Lung (tissue), 12 donors: Measurements from ENCODE around the gene PEPD. TPM values are rescaled to one million over a fixed set of nuclear protein-coding genes. Genes with fewer than 3 reads are reported as not detected.
"Not testable (repeated sequence)": the region's sequence is repeated elsewhere in the genome, so short reads cannot be mapped to it uniquely, and the experiment has no call there.

Source experiments
- ATAC-seq: fragments of 200-7000 bp; cut with Tn5 transposase; one replicate; pipeline ENCODE4 v1.9.1; 2020; ENCODE audit warnings: moderate number of reproducible peaks; ENCODE audit not compliant: insufficient read depth, low FRiP score
- DNase-seq, 3 donors: peaks; one replicate each; pipeline ENCODE4 v3.0.0-alpha.2; 2013 to 2017
- H3K27ac ChIP-seq, 2 donors: one replicate each; pipeline ENCODE4 v1.5.1; 2013; ENCODE audit warnings: mild to moderate bottlenecking in 2 of 2, moderate library complexity in 2 of 2, control low read depth in 1 of 2, inconsistent platforms in 1 of 2, low read depth in 1 of 2, low read length in 1 of 2
- H3K27me3 ChIP-seq, 3 donors: one replicate each; pipeline ENCODE4 v1.5.1; 2013; ENCODE audit warnings: low read length in 2 of 3; ENCODE audit not compliant: control insufficient read depth in 3 of 3, insufficient read depth in 3 of 3
- H3K36me3 ChIP-seq, 4 donors: one replicate each; pipeline ENCODE4 v1.5.1; 2013; ENCODE audit warnings: low read length in 4 of 4, mild to moderate bottlenecking in 1 of 4, moderate library complexity in 1 of 4; ENCODE audit not compliant: control insufficient read depth in 4 of 4, insufficient read depth in 4 of 4
- H3K4me1 ChIP-seq, 5 donors: one replicate each; pipeline ENCODE4 v1.5.1; 2013; ENCODE audit warnings: low read length in 5 of 5, mild to moderate bottlenecking in 2 of 5, moderate library complexity in 1 of 5; ENCODE audit not compliant: control insufficient read depth in 5 of 5, insufficient read depth in 5 of 5
- H3K4me3 ChIP-seq: one replicate; pipeline ENCODE4 v1.5.1; 2013; ENCODE audit warnings: mild to moderate bottlenecking, control low read depth, moderate library complexity
- H3K9ac ChIP-seq, 2 donors: one replicate each; pipeline ENCODE4 v1.5.1; 2013; ENCODE audit warnings: low read length in 2 of 2, control low read depth in 1 of 2; ENCODE audit not compliant: insufficient read depth in 1 of 2
- H3K9me3 ChIP-seq, 4 donors: one replicate each; pipeline ENCODE4 v1.5.1; 2013; ENCODE audit warnings: low read length in 3 of 4, mild to moderate bottlenecking in 1 of 4, moderate library complexity in 1 of 4; ENCODE audit not compliant: control insufficient read depth in 4 of 4, insufficient read depth in 3 of 4
- CTCF ChIP-seq: IDR thresholded peaks from 2 replicates; pipeline ENCODE4 v1.5.1; 2012; ENCODE audit warnings: mild to moderate bottlenecking; ENCODE audit errors: control extremely low read depth, extremely low read depth
- WGBS, 2 donors: extraction: QIAGEN DNeasy Blood & Tissue Kit; methylation state at CpG; one replicate each; pipeline ENCODE4 v1.1.7; 2013; 5-methylcytosine and 5-hydroxymethylcytosine counted together
- polyA plus RNA-seq, 2 donors: library from polyadenylated mRNA; stranded (reverse); fragments of 200-250 nt; gene quantifications; one replicate each; pipeline ENCODE4 v1.2.1, GENCODE V29; 2013
- total RNA-seq, 2 donors: library from RNA; depleted of rRNA in 1 of 2; stranded (reverse); fragments of >200 nt in 1 of 2; gene quantifications; one replicate each; pipeline ENCODE4 v1.2.1, GENCODE V29; 2014 to 2021
- donor health status: control.
- donor health status: control.
- donor health status: Bipolar disorder and iron deficiency.
- donor health status: healthy.
- donor health status: DM: yes; HTN: yes; CAD: no.

PEPD gene
- total and polyA plus RNA-seq, 4 donors: 29.6 to 88.2 (median 73.4) TPM

GRCh38 chr19:33493401-33494275 lies 28.0 kb downstream of the PEPD start:
- WGBS, 2 donors: 93 to 95% methylated on average over 14 of the region's 14 CpGs
- peaks cover 0 to 18% (median 0%) of the 10 kb centered on the region in 4 donors for H3K36me3 ChIP-seq
- TF ChIP-seq CTCF: no peak
- no peaks in the 10 kb centered on the region for H3K27me3 ChIP-seq
- no peaks in the 10 kb centered on the region for H3K4me1 ChIP-seq
- no peak overlapping the region for H3K4me3 ChIP-seq
- no peak overlapping the region for H3K27ac ChIP-seq
- ATAC-seq (no peak), DNase-seq (peak in 1 of 3 donors; percentile 10)
- no peak overlapping the region for H3K9ac ChIP-seq
- H3K9me3 ChIP-seq: no peaks in the 10 kb centered on the region

- H3K36me3 ChIP-seq: peaks cover 0 to 17% (median 0%) of the 10 kb centered on the region in 4 donors
- no peak for TF ChIP-seq CTCF
- H3K4me1 ChIP-seq: no peaks in the 10 kb centered on the region
- ATAC-seq: no peak
- no peaks in the 10 kb centered on the region for H3K9me3 ChIP-seq
- no peaks in the 10 kb centered on the region for H3K27me3 ChIP-seq
- H3K9ac ChIP-seq: no peak overlapping the region
- WGBS, 2 donors: 95 to 97% methylated on average over 8 of the region's 8 CpGs
- no peak for DNase-seq
- no peak overlapping the region for H3K27ac ChIP-seq
- H3K4me3 ChIP-seq: no peak overlapping the region
Measured at GRCh38 chr19:33492951-33493350, 28.6 kb downstream of the PEPD start.

GRCh38 chr19:33492090-33492489 lies 29.5 kb downstream of the PEPD start:
- H3K36me3 ChIP-seq: peaks cover 0 to 8% (median 0%) of the 10 kb centered on the region in 4 donors
- TF ChIP-seq CTCF: no peak
- no peaks in the 10 kb centered on the region for H3K4me1 ChIP-seq
- ATAC-seq (no peak), DNase-seq (peak in 1 of 3 donors; percentile 6)
- WGBS, 2 donors: 96 to 97% methylated on average over 7 of the region's 7 CpGs
- no peak overlapping the region for H3K27ac ChIP-seq
- H3K4me3 ChIP-seq: no peak overlapping the region
- no peaks in the 10 kb centered on the region for H3K27me3 ChIP-seq
- H3K9ac ChIP-seq: no peak overlapping the region
- H3K9me3 ChIP-seq: no peaks in the 10 kb centered on the region

GRCh38 chr19:33490596-33490995 lies 31.0 kb downstream of the PEPD start:
- H3K27ac ChIP-seq, H3K27me3 ChIP-seq, H3K9ac ChIP-seq, H3K4me3 ChIP-seq, H3K4me1 ChIP-seq, ATAC-seq, H3K9me3 ChIP-seq, DNase-seq: not testable (repeated sequence)
- 92 to 94% methylated on average over 8 of the region's 8 CpGs for WGBS, 2 donors
- H3K36me3 ChIP-seq: peaks cover 0 to 15% (median 0%) of the 10 kb centered on the region in 4 donors
